AG10803 (cell line): ENCODE measurements around the gene CRTC1.

Source experiments
- DNase-seq: peaks from one replicate; pipeline ENCODE4 v3.0.0; 2010; ENCODE audit warnings: low read depth
- H3K4me3 ChIP-seq: 2 replicates; pipeline ENCODE4 v1.5.1; 2011; ENCODE audit warnings: mild to moderate bottlenecking, low read length, control low read depth
- CTCF ChIP-seq: conservative IDR thresholded peaks from 2 replicates; pipeline ENCODE4 v1.5.1; 2011; ENCODE audit warnings: mild to moderate bottlenecking, low read length, control low read depth, inconsistent platforms

Gene CRTC1

DNA sequence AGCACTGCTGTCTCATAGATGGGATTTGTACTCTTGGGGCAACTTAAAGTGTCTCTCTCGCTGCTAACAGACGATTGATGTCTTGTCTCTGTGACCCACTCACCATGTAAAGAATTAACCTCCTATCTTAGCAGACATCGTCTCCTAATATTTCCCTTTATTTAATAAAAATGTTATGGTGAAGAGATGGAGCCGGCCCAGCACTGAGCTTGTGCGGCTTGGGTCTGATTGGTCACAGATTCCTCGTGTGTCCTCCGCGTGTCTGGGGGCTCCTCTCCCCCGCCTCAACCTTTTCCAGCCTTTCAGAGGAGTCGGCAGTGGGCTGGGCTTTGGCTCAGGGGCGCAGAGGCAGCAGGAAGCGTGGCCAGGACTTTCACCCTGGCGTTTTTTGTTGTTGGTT, 13.2 kb upstream of the CRTC1 start:
- no peak for DNase-seq
- no peak for TF ChIP-seq CTCF
- no peak overlapping the region for H3K4me3 ChIP-seq

DNA sequence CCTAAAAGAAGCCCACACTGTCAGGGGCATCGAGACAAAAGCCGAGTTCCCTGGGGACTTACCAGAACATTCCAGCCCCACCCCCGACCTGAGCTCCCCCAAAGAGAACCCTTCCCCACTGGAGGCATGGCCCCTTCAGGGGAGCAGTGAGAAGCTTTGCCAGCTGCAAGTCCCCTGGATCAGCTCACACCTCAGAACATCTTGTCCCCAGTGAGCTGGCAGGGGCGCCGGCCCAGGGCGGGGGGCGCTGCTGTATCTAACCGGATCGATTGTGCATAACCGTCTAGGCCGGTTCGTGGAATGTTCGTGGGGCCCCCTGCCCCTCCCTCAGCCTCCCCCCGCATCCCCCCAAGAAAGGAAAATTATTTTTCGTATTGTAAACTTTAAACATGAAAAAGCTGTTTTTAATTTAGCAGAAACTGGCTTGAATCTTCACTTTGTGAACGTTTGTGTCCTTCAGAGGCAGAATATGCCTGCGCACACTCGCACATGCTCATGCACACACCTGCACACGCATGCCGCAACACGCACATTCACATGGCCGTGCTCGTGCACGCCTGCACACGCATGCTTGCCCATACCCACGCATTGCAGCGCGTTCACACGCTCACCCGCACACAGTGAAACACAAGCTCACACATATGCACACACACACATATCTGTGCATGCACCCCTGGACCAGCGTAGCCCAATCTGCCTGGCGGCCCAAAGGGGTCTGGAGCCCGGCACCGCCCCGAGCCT, 12.0 kb upstream of the CRTC1 start:
- DNase-seq = no peak
- H3K4me3 ChIP-seq = no peak overlapping the region
- no peak for TF ChIP-seq CTCF

GRCh38 chr19:18672044-18672451, 11.4 kb upstream of the CRTC1 start:
- TF ChIP-seq CTCF = no peak

GRCh38 chr19:18672606-18673337, 10.7 kb upstream of the CRTC1 start:
- TF ChIP-seq CTCF = peak; percentile 37
- H3K4me3 ChIP-seq = no peak overlapping the region
- DNase-seq = peak; percentile 25

More at GRCh38 chr19:18672044-18672451, 11.4 kb upstream of the CRTC1 start:
- H3K4me3 ChIP-seq = no peak overlapping the region
- no peak for DNase-seq

- no peak for DNase-seq
- no peak overlapping the region for H3K4me3 ChIP-seq
- TF ChIP-seq CTCF = no peak
Observed at GRCh38 chr19:18674616-18675015, 8.9 kb upstream of the CRTC1 start.

DNA sequence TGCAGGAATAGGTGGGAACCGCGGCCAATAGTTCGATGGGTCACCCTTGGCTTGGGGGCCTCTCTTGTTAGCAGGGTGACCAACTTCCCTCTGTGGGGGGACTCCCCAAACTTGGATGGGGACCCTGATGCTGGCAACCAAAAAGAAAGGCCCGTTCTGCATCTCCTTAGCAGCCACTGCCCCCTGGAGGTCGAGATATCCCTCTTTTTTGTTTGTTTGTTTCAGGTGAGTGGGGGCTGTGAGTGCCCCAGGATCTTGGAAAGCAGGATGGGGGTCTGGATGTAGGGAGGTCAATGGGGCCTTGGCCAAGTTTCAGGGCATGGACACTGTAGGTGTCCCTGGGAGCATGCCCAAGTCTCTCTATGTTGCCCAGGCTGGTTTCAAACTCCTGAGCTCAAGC, 7.7 kb upstream of the CRTC1 start:
- peak; percentile 45 for TF ChIP-seq CTCF
- DNase-seq = no peak
- no peak overlapping the region for H3K4me3 ChIP-seq

GRCh38 chr19:18676692-18677091, 6.8 kb upstream of the CRTC1 start:
- H3K4me3 ChIP-seq = no peak overlapping the region
- TF ChIP-seq CTCF = no peak
- no peak for DNase-seq
